ENCODE measurements around the gene KIAA0930. TPM values are rescaled to one million over a fixed set of nuclear protein-coding genes. Genes with fewer than 3 reads are reported as not detected.

KIAA0930 gene
- total RNA-seq, 1 donor from 2014 or later, result 55.4 TPM

DNA sequence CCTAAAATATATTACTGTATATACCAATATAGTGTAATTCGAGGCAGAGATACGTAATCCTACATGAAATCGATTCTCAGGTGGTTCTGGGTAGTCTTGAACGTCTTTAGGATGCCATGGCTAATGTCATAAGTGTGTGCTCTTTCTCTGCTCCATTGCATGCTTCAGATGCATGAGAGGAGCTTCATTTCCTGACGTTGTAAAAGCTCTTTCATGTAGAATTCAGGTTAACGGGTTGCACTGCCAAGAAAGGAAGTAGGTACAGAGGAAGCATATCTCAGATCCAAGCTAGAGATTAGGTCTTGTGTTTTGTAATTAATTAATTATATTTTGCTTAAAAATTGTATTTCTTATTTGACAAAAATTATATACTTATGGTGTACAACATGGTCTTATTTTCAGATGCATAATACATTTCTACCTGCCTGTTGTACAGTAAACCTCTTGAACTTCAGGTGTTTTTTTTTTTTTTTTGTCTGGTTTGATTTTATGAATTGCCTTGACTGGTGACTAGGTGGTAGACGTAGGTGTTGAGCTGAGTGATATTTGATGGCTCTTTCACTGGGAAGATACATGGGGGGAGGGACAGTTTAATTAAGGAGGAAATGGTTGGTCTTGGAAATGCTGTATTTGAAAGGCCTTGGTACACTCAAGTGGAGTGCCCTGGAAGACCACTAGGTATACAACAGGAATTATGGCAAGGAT is 67.7 kb downstream of the KIAA0930 start:
- DNase-seq (ENCODE audit: low read depth), result no peak

DNA sequence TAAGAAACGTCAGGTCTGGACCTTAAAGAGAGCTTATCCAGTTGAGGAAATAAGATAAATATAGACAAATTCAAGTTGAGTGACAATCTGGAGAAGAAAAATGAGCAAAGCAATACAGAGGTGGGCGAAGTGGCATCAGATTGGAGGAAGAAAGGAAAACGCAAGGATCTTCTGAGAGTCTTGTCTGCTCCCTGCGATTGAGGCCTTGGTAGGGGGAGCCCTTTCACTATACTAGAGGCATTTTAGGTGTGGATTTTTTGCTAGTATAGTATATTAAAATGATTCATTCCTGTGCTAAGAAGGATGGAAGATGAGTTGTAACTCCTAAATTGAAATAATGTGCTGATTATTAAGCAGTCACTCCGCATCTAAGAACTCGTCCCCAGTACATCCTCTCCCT is 68.9 kb downstream of the KIAA0930 start:
- DNase-seq (ENCODE audit: low read depth), result no peak

DNA sequence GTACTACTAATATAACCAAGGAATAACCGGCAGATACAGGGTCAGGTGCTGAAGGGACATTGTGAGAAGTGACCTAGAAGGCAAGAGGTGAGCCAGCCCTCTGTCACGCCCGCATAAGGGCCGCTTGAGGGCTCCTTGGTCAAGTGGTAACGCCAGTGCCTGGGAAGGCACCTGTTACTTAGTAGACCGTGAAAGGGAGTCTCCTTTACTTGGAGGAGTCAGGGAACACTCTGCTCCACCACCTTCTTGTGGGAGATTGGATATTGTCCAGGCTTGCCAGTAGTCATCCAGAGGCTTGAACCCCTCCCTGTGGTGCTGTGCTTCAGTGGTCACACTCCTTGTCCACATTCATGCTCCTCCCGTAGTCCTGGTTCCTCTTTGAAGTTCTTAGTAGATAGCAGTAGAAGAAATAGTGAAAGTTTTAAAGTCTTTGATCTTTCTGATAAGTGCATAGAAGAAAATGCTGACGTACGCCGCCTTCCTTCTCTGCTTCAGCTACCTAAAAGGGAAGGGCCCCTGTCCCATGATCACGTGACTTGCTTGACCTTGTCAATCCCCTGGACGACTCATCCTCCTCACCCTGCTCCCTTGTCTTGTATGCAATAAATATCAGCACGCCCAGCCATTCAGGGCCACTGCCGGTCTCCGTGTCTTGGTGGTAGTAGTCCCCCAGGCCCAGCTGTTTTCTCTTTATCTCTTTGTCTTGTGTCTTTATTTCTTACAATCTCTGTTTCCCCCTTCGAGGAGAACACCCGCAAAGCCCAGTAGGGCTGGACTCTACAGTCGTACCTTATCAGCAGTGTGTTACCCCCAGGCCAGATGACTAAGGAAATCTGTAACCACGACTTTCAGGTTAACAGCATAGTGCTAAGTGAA is 70.9 kb downstream of the KIAA0930 start:
- DNase-seq (ENCODE audit: low read depth), result peak; percentile 49

DNA sequence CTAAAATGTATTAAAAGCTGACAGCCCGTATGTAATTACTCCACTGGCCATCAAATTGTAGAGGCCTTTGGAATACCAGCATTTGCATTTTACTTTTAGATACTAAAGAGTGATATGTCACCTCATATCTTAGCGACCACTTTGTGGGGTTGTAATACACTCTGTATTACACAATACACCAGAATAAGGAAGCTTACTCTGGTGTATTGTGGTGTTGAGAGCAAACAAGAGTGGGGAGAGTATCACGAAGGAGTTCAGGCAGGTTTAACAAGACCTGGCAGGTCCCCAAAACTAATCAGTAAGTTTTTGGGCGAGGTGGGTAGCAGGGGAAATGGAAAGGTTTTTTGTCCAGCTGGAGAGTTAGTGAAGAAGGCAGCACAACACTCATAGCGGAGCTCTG is 73.8 kb downstream of the KIAA0930 start:
- DNase-seq (ENCODE audit: low read depth), result no peak

DNA sequence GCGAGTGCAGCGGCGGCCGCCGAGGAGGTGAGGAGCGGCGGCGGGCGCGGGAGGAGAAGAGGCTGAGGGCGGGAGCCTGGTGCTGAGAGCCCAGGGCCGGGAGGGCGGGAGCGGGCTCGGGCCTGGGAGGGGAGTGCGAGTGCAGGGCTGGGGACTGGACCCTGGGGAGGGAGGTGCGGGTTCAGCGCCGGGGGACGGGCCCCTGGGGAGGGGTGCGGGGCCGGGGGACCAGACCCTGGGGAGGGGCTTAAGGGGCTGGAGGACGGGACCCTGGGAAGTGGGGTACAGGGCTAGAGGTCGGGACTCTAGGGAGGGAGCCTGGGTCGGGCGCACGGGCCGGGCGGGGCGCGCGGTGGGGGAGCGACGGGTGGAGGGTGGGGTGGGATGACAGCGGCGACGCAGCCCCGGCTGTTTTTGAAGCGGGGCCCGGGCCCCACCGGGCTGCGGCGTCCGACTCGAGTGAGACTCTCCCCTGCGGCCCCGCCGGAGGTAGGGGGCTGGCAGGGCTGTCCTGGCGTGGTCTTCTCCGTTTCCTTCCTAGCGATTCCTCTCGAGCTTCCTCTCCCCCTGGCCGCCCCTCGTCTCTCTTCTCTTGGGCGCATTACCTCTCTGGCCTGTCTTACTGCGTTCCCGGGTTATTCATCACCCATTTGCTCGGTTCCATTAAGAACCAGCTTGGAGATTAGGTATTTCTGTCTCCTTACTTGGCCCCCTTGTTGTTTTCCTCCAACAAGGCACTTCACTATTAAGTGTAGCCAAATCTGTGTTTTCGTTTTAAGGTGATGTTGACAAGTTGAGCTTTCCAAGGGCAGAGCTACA is 76.2 kb downstream of the KIAA0930 start:
- DNase-seq (ENCODE audit: low read depth), result no peak

DNA sequence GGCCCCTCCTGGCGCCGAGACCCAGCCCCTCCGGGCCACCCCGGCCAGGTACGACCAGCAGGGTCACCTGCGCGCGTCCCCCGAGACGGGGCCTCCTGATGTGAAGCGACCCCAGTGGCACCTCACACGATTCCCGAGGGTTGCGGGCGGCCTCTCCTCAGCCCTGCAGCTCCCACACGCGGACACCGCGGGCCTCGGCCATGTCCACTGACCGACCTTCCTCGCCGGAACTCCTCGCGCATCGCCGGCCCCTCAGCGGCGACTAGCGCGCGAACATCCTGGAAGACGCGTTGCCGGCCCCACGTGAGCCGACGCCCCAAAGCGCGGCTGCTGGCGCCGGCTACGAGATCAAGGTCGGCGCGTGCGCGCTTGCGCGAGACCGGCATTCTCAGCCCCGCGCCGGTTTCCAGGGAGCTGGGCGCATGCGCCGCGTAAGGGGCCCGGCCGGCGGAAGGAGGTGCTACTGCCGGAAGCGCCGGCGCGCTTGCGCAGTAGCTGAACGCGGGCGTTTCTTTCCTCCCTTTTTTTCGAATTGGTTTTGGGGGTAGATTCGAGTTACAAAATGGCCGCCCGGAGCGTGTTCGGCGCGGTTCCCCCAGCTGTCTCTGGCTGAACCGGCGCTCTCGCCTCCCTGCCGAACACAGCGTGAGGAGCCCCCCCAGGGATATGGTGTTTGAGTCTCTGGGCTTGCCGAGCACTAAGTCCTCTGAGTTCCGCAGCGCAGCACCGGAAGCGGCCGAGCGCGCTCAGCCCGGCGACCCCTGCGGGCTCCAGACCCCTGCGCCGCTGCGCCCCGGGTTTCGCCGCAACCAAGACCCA is 77.0 kb downstream of the KIAA0930 start, which contains the start of gene NUP50:
Gene NUP50, plus strand, starts transcription at position 475 of the 819 bp plus-strand sequence. CDS start 4,253 bp downstream, outside the sequence.
- peak; percentile 85 for DNase-seq (ENCODE audit: low read depth)

DNA sequence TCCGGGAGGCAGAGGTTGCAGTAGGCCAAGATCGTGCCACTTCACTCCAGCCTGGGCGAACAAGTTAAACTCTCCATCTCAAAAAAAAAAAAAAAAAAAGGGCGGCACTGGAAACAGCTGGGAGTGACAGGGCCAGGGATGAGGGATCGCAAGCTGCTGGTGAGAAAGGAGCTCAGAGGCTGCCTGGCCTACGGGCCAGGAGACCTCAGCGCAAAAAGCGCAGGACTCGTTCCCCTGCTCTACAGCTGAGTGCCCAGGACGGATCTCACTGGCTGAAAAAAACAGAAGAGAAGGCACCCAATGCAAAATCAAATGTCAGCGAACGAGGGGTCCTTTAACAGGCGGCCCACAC is 77.6 kb downstream of the KIAA0930 start:
- DNase-seq (ENCODE audit: low read depth), result no peak

DNA sequence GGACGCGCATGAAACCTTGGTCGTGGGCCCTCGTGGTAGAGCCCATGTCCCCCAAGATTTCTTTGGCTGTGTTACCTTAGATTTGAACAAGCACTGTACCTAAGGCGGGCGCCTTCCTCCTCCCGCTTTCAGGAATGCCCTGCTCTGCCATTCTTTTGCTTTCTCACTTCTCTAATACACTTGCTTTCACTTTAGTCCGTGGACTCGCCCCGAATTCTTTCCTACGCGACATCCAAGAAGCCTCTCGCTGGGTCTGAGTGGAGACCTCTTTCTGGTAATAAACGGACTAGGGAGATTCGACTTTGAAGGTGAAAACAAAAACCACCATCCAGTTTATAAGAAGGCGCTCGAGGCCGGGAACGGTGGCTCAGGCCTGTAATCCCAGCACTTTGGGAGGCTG is 78.2 kb downstream of the KIAA0930 start:
- no peak for DNase-seq (ENCODE audit: low read depth)

DNA sequence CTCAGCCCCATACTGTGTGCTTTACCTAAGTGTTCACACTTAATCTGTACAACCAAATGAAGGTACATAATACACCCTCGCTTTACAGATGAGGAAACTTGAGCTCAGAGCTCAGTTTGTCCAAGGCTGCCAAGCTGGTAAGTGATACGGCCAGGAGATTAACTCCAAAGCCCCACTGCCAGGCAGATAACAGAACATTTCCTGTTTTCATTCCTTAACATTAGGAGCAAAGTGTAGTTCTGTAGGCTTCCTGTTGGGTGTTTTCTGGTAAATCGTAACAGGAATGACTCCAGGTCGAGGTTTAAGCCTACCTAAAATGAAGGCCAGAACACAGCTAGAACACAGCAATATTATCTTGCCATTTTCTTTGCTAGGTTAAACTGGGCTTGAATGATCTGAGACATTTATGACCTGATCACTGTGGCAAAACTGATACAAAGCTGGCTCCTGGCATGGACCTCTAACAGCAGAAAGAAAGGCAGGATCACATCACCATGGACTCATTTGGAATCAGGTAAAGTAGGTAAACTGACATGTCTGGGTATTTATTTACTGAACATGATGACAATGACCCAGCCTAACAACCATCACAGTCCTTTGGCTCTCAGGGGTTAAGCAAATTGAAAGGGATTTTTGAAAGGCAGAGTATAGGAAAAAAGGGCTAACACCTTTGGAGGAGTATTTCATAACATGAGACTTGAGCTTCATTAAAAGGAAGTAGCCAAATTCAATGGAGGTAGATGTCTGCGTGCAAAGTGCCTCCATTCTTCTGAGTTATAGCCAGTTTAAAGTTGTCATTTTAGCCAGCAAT is 80.8 kb downstream of the KIAA0930 start:
- DNase-seq (ENCODE audit: low read depth), result peak; percentile 42

DNA sequence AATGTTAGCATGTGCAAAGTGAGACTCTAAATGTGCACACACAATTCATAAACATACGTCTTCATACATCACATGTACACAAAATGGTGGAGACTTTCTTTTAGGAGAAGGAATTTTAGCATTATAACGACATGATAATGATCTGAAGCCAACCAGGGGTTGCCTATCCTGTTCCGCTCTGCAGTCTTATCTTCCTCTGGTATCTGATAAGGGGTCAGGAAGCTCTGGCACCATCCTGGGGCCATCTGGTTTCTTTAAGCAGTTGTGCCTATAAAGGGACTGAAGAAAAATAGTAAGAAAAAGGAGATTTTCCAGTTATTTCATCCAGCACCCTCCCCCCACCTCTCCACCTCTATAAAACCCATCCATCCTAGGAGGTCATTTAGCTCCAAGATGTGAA is 82.8 kb downstream of the KIAA0930 start:
- DNase-seq (ENCODE audit: low read depth), result no peak

DNA sequence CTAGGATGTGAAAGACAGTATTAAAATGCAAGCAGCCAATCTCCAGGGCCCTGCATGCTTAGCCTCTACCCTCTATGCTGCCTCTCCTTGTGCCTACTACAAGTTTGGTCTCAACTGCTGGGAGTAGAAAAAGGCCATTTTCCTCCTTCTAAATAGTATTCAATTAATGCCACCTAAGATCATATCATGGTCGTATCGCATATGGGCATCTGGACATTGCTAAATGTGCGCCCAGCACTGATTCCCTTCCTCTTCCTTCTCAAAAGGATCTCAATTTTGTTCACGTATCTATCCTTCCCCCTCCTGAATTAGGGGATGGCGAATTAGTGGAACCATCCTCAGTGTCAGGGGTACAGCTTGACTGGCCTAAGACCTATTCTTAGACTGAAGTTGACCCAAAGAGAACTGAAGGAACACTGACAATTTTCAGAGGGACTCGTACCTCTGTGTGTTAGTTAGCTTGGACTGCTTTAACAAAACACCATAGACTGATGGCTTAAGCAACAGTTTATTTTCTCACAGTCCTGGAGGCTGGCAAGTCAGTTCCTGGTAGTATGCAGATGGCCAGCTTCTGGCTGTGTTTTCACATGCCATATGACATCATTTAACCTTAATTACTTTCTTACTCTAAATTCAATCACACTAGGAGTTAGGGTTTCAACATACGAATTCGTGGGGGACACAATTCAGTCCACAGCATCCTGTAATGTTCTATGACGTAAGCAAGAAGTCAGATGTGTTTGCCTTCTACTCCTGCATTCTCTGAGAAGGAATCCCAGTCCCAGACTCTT is 85.4 kb downstream of the KIAA0930 start:
- DNase-seq (ENCODE audit: low read depth), result peak; percentile 30

DNA sequence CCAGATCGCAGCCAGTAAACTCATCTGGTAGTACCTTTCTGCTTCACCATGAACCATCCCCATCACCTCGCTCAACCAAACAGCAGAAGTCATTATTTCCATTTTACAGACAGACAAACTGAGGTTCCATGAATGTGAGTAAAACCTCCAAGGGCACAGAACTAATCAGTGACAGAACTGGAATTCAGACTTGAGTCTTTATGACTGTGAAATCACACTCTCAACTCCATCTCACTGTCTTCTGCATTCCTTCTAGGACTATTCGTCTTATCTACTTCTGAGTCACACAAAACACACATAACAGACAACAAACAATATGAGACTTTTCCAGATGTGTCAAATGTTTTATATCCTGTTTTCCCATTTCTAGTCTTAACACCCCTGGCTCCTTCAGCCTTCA is 86.3 kb downstream of the KIAA0930 start:
- no peak for DNase-seq (ENCODE audit: low read depth)

DNA sequence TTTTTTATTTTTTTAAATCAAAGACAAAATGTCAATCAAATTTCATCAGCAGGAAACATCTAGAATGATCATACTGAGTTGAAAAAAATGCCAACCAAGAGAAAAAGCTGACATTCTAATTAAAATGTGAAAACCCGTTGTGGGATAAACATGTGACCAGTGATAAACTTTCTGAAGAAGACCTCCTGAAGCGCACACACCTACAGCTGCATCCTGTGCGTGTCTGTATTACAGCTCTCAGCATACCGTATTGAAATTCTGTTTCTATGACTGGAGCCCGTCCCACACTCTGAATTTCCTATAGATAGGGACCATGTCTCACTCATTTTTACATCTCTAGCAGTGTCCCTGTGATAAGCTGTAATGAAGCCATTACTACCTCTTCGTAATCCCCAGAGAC is 89.2 kb downstream of the KIAA0930 start:
- DNase-seq (ENCODE audit: low read depth), result no peak

DNA sequence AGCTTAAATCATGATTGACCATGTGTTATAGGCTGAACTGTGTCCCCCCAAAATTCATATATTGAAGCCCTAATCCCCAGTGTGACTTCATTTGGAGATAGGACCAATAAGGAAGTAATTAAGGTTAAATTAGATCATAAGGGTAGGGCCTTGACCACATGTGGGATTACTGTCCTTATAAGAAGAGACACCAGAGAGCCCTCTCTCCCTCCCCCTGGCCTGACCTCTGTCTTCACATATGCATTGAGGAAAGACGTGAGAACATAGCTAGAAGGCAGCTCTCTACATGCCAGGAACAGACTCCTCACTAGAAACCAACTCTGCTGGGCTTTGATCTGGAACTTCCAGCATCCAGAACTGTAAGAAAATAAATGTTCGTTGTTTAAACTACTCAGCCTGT is 90.6 kb downstream of the KIAA0930 start:
- DNase-seq (ENCODE audit: low read depth), result no peak

DNA sequence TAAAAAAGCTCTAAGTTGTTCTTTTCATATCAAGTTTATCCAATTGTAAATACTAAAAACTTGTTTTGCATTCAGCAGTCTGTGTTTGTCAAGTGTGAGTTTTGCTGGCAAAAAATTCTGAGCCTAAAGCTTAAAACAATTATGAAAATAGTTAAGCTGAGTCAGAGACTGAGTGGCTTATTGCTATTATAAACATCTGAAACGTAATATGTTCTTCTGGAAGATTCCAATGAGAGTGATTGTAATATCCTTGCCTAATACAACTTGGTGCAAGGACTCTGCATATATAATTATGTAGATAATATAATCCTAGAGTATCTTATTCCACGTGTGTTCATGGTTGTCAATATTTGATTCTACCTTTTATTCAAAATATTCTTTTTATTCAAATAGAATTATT is 91.0 kb downstream of the KIAA0930 start:
- no peak for DNase-seq (ENCODE audit: low read depth)

DNA sequence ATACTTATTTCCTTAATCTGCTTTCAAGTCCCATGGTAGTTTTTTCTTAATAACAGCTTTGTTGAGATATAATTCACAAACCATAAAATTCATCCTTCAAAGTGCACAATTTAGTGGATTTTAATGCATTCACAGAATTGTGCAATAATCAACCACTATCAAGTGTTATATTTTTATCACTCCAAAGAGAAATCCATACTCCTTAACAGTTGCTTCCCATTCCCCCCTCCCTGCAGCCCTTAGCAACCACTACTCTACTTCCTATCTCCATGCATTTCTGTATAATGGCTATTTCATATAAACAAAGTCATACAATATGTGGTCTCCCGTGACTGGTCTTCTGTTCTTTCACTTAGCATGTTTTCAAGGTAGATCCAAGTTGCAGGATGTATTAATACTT is 95.8 kb downstream of the KIAA0930 start:
- no peak for DNase-seq (ENCODE audit: low read depth)

DNA sequence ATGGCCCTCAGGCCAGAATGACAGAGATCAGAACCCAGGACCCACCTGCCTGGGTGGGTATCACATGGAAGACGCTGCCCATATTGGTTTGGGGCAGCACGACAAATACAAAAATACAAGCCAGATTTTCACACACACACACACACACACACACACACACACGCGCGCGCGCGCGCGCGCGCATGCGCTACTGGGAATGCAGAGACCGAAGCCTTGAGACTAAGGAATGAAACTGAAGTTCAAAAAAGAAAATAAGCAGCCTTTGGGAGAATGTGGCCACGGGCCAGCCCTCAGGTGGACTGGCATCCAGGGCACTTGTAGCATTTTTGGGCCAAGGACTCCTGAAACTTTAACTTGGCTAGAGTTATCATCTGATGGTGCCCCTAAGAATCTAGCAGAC is 98.3 kb downstream of the KIAA0930 start:
- no peak for DNase-seq (ENCODE audit: low read depth)
